ENCODE data around the gene PCCA.
A peak's percentile ranks its signal among the peaks of the same experiment; 100 is the strongest.
"Not testable (repeated sequence)": the region's sequence is repeated elsewhere in the genome, so short reads cannot be mapped to it uniquely, and the experiment has no call there.

PCCA gene

GRCh38 chr13:100362371-100362770 lies 273.5 kb downstream of the PCCA start:
- H3K36me3 Mint-ChIP-seq (ENCODE audit: low read depth) = no peaks in the 10 kb centered on the region
- no peak overlapping the region for H3K4me3 Mint-ChIP-seq

GRCh38 chr13:100362781-100363180 lies 273.9 kb downstream of the PCCA start:
- no peak for DNase-seq
- no peak overlapping the region for H3K27ac Mint-ChIP-seq
- H3K9me3 Mint-ChIP-seq = no peaks in the 10 kb centered on the region
- no peaks in the 10 kb centered on the region for H3K27me3 Mint-ChIP-seq
- H3K4me1 Mint-ChIP-seq (ENCODE audit: low read depth) = peaks cover 9% of the 10 kb centered on the region
- no peak overlapping the region for H3K4me3 Mint-ChIP-seq
- H3K36me3 Mint-ChIP-seq (ENCODE audit: low read depth) = no peaks in the 10 kb centered on the region

More at GRCh38 chr13:100362371-100362770, 273.5 kb downstream of the PCCA start:
- no peak for DNase-seq
- no peaks in the 10 kb centered on the region for H3K9me3 Mint-ChIP-seq
- peaks cover 9% of the 10 kb centered on the region for H3K4me1 Mint-ChIP-seq (ENCODE audit: low read depth)
- H3K27me3 Mint-ChIP-seq = no peaks in the 10 kb centered on the region
- H3K27ac Mint-ChIP-seq = no peak overlapping the region

DNA sequence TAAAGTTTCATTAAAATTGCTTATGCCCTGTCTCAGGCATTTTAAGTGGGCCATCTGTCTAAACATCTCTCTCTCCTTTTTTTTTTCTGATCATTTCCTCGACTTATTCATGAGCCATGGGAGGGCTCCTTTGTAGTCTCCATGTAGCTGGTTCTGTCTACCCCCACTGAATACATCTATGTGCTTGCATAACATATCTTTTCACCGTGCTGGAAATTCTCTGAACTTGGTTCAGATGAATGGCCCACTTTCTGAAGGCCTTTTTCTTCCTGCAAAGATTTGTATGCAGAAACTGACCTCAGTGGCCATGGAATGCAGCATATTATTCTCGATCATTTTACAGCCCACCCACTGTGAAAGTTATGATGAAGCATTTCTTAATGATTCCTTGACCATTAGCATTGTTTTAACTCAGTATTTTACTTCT lies 274.4 kb downstream of the PCCA start:
- Mint-ChIP-seq H3K9me3 (no peaks in the 10 kb centered on the region), H3K36me3 (ENCODE audit: low read depth) (no peaks in the 10 kb centered on the region), H3K27ac (no peak overlapping the region), H3K27me3 (no peaks in the 10 kb centered on the region), H3K4me3 (no peak overlapping the region), H3K4me1 (ENCODE audit: low read depth) (peaks cover 9% of the 10 kb centered on the region)
- no peak for DNase-seq

GRCh38 chr13:100363874-100364273 lies 275.0 kb downstream of the PCCA start:
- DNase-seq = no peak

GRCh38 chr13:100364591-100364990 lies 275.7 kb downstream of the PCCA start:
- Mint-ChIP-seq H3K4me1 (ENCODE audit: low read depth) (peaks cover 19% of the 10 kb centered on the region), H3K27ac (no peak overlapping the region), H3K36me3 (ENCODE audit: low read depth) (peaks cover 10% of the 10 kb centered on the region), H3K4me3 (no peak overlapping the region), H3K9me3 (no peaks in the 10 kb centered on the region), H3K27me3 (no peaks in the 10 kb centered on the region)
- no peak for DNase-seq

More at GRCh38 chr13:100363874-100364273, 275.0 kb downstream of the PCCA start:
- Mint-ChIP-seq H3K4me3 (no peak overlapping the region), H3K9me3 (no peaks in the 10 kb centered on the region), H3K4me1 (ENCODE audit: low read depth) (peaks cover 13% of the 10 kb centered on the region), H3K36me3 (ENCODE audit: low read depth) (peaks cover 5% of the 10 kb centered on the region), H3K27ac (no peak overlapping the region), H3K27me3 (no peaks in the 10 kb centered on the region)

GRCh38 chr13:100365680-100366079 lies 276.8 kb downstream of the PCCA start:
- H3K27ac Mint-ChIP-seq = no peak overlapping the region
- peaks cover 15% of the 10 kb centered on the region for H3K36me3 Mint-ChIP-seq (ENCODE audit: low read depth)
- no peaks in the 10 kb centered on the region for H3K27me3 Mint-ChIP-seq
- H3K4me1 Mint-ChIP-seq (ENCODE audit: low read depth) = peaks cover 25% of the 10 kb centered on the region
- no peaks in the 10 kb centered on the region for H3K9me3 Mint-ChIP-seq
- no peak overlapping the region for H3K4me3 Mint-ChIP-seq
- DNase-seq = no peak

DNA sequence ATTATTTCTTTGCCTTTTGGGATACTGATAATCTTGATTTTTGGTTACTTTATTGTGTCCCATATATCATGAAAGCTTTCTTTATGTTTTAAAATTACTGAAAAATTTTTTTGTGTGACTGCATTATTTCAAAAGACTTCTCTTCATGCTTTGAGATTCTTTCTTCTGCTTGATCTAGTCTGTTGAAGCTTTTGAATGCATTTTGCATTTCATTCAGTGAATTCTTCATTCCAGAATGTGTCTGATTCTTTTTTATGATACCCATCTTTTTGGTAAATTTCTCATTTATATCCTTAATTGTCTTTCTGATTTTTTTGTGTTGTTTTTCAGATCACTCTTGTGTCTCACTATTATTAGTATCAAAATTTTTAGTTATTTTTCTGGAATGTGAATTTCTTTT lies 289.6 kb downstream of the PCCA start:
- no peak for DNase-seq
- Mint-ChIP-seq H3K4me3 (no peak overlapping the region), H3K9me3 (peaks cover 35% of the 10 kb centered on the region), H3K4me1 (ENCODE audit: low read depth) (peaks cover 5% of the 10 kb centered on the region), H3K27ac (no peak overlapping the region), H3K27me3 (no peaks in the 10 kb centered on the region), H3K36me3 (ENCODE audit: low read depth) (peaks cover 43% of the 10 kb centered on the region)

GRCh38 chr13:100381595-100382224 lies 292.8 kb downstream of the PCCA start:
- no peak for DNase-seq
- H3K9me3 Mint-ChIP-seq = peaks cover 21% of the 10 kb centered on the region
- peaks cover 24% of the 10 kb centered on the region for H3K36me3 Mint-ChIP-seq (ENCODE audit: low read depth)
- H3K27ac Mint-ChIP-seq = no peak overlapping the region
- no peak overlapping the region for H3K4me3 Mint-ChIP-seq
- peaks cover 5% of the 10 kb centered on the region for H3K4me1 Mint-ChIP-seq (ENCODE audit: low read depth)
- H3K27me3 Mint-ChIP-seq = no peaks in the 10 kb centered on the region

DNA sequence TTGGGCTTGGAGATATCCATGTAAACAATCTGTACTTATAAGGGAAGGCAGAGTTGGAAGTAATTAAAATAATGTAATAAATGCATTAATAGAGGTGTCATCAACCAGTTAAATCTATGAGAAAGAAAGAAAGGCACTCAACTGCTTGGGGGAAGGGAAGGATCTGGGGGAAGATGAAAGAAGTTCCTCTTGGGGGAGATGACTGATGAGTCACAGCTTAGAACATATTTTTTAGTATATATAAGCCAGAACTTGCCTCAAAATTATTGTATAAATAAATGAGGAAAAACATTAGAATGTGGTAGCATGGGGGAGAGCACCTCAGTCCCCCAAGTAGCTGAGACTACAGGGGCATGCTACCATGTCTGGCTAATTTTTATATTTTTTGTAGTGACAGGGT lies 293.9 kb downstream of the PCCA start:
- Mint-ChIP-seq H3K9me3 (peaks cover 14% of the 10 kb centered on the region), H3K4me3 (no peak overlapping the region), H3K36me3 (ENCODE audit: low read depth) (peaks cover 19% of the 10 kb centered on the region), H3K27ac (no peak overlapping the region), H3K27me3 (no peaks in the 10 kb centered on the region), H3K4me1 (ENCODE audit: low read depth) (peaks cover 5% of the 10 kb centered on the region)
- DNase-seq = no peak

DNA sequence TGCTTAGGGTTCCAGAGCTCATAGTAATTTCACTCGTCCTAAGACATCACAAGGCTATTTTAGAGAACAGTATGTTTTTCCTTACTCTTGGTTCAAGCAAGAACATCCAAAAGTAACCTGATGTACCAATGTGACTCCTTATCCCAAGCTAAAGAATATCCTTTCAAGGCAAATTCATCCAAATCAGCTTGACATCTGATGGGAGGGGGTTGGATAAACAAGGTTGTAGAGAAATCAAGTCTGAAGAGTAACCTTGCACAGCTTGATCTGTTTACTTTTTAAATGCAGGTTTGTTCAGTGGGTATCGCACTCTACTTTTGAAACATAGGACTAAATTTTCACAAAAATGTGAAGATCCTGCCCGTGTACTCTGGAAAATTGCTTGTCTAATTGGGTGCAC lies 298.5 kb downstream of the PCCA start:
- no peak overlapping the region for H3K27ac Mint-ChIP-seq
- H3K36me3 Mint-ChIP-seq (ENCODE audit: low read depth) = peaks cover 4% of the 10 kb centered on the region
- no peak overlapping the region for H3K4me3 Mint-ChIP-seq
- no peaks in the 10 kb centered on the region for H3K27me3 Mint-ChIP-seq
- no peak for DNase-seq
- peaks cover 9% of the 10 kb centered on the region for H3K4me1 Mint-ChIP-seq (ENCODE audit: low read depth)
- no peaks in the 10 kb centered on the region for H3K9me3 Mint-ChIP-seq

DNA sequence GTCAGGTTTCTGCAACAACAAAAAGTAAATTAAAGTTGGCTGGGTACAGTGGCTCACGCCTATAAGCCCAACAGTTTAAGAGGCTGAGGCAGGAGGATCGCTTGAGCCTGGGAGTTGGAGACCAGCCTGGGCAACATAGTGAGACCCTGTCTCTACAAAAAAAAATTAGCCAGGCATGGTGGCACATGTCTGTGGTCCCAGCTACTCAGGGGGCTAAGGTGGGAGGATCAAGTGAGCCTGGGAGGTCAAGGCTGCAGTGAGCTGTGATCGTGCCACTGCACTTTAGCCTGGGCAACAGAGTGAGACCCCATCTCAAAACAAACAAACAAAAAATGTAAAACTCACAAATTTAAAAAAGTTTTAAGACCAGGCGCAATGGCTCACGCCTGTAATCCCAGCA lies 299.3 kb downstream of the PCCA start:
- DNase-seq; H3K9me3 Mint-ChIP-seq; H3K36me3 Mint-ChIP-seq (ENCODE audit: low read depth); H3K27ac Mint-ChIP-seq; H3K27me3 Mint-ChIP-seq; H3K4me3 Mint-ChIP-seq: not testable (repeated sequence)
- H3K4me1 Mint-ChIP-seq (ENCODE audit: low read depth) = peaks cover 13% of the 10 kb centered on the region

DNA sequence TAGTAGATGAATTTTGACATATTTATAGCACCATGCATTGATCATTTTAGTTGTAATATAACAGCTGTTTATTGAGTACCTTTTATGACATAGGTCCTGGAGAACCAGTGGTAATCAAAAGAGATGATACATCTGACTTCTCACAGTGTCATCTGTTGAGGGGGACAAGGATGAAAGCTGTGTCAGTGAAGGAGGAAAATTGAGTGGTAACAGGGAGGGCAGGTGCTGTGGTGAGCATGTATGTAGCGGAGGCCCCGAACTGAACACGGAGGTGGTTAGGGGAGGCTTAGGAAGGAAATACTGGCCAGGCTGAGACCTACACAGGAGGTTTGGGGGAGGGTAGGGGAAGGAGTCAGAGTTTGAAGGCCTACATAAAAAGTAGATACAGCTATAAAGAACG lies 300.0 kb downstream of the PCCA start:
- Mint-ChIP-seq H3K36me3 (ENCODE audit: low read depth) (peaks cover 7% of the 10 kb centered on the region), H3K4me1 (ENCODE audit: low read depth) (peaks cover 19% of the 10 kb centered on the region), H3K27me3 (no peaks in the 10 kb centered on the region), H3K27ac (no peak overlapping the region), H3K9me3 (no peaks in the 10 kb centered on the region), H3K4me3 (no peak overlapping the region)
- no peak for DNase-seq

DNA sequence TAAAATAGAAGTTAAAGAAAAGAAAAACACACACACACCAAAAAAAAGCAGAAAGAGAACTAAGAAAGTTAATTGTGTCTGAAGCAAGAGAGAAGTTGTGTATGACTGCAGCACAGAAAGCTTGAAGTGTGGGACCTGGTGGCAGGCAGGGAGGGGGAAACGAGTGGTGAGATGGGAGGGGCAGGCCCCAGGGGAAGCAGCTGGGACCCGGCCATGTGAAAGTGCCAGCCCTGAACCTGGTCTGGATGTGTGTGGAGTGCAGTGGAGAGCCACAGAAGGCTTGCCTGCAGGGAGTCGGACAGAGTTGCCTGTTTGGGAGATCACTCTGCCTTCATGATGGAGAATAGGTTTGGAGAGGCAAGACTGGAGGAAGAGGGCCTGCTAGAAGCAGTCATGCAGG lies 300.7 kb downstream of the PCCA start:
- Mint-ChIP-seq H3K4me1 (ENCODE audit: low read depth) (peaks cover 25% of the 10 kb centered on the region), H3K27ac (no peak overlapping the region), H3K4me3 (no peak overlapping the region)

GRCh38 chr13:100392709-100393630 lies 304.1 kb downstream of the PCCA start:
- no peaks in the 10 kb centered on the region for H3K9me3 Mint-ChIP-seq
- no peaks in the 10 kb centered on the region for H3K27me3 Mint-ChIP-seq
- DNase-seq = peak; percentile 55
- H3K36me3 Mint-ChIP-seq (ENCODE audit: low read depth) = peaks cover 2% of the 10 kb centered on the region
- H3K27ac Mint-ChIP-seq = peak overlapping the region; percentile 87
- H3K4me1 Mint-ChIP-seq (ENCODE audit: low read depth) = peaks cover 31% of the 10 kb centered on the region
- H3K4me3 Mint-ChIP-seq = peak overlapping the region; percentile 32

More for the DNA sequence above, 300.7 kb downstream of the PCCA start:
- Mint-ChIP-seq H3K27me3 (no peaks in the 10 kb centered on the region), H3K36me3 (ENCODE audit: low read depth) (peaks cover 7% of the 10 kb centered on the region), H3K9me3 (no peaks in the 10 kb centered on the region)
- no peak for DNase-seq

All from activated T-cell treated with anti-CD3 and anti-CD28 coated beads, Interleukin-2, amount 50 U/mL, for 24 hours (primary cell).